IPS-20b (cell line): Measurements from ENCODE around the gene POLR1A.

Experiments
- H3K27ac ChIP-seq: one replicate; pipeline ENCODE4 v1.5.1; 2013; ENCODE audit warnings: low read length
- H3K27me3 ChIP-seq: 2 replicates; pipeline ENCODE4 v1.6.1; 2013; ENCODE audit warnings: mild to moderate bottlenecking, low read length, inconsistent platforms; ENCODE audit not compliant: insufficient read depth
- H3K36me3 ChIP-seq: 2 replicates; pipeline ENCODE4 v1.6.1; 2013; ENCODE audit warnings: low read depth, mild to moderate bottlenecking, inconsistent platforms, low read length, moderate library complexity; ENCODE audit not compliant: insufficient read depth
- H3K4me1 ChIP-seq: 2 replicates; pipeline ENCODE4 v1.6.1; 2013; ENCODE audit warnings: mild to moderate bottlenecking, control low read depth, inconsistent platforms, low read length, moderate library complexity; ENCODE audit not compliant: insufficient read depth
- H3K4me3 ChIP-seq: 2 replicates; pipeline ENCODE4 v1.5.1; 2013; ENCODE audit warnings: mild to moderate bottlenecking, low read length, inconsistent platforms
- H3K9ac ChIP-seq: 2 replicates; pipeline ENCODE4 v1.6.1; 2013; ENCODE audit warnings: low read depth, mild to moderate bottlenecking, inconsistent platforms, low read length, moderate library complexity
- H3K9me3 ChIP-seq: 2 replicates; pipeline ENCODE4 v1.6.1; 2013; ENCODE audit warnings: mild to moderate bottlenecking, low read depth, low read length, inconsistent platforms; ENCODE audit not compliant: insufficient read depth

POLR1A gene

GRCh38 chr2:85972355-85972754 is 133.3 kb downstream of the POLR1A start:
- no peaks in the 10 kb centered on the region for H3K4me1 ChIP-seq
- peaks cover 6% of the 10 kb centered on the region; the same call in 1 of the 2 replicates for H3K9me3 ChIP-seq
- no peaks in the 10 kb centered on the region for H3K27me3 ChIP-seq
- H3K4me3 ChIP-seq: no peak overlapping the region
- H3K36me3 ChIP-seq: no peaks in the 10 kb centered on the region
- H3K27ac ChIP-seq: no peak overlapping the region
- no peak overlapping the region for H3K9ac ChIP-seq

- Histone ChIP-seq H3K9ac (no peak overlapping the region), H3K36me3 (no peaks in the 10 kb centered on the region), H3K4me1 (no peaks in the 10 kb centered on the region), H3K27me3 (no peaks in the 10 kb centered on the region), H3K9me3 (peaks cover 6% of the 10 kb centered on the region; the same call in 1 of the 2 replicates), H3K27ac (no peak overlapping the region), H3K4me3 (no peak overlapping the region)
These were observed 134.3 kb downstream of the POLR1A start for GRCh38 chr2:85971366-85971765.
